ENCODE results near the gene STXBP1. TPM values are rescaled to one million over a fixed set of nuclear protein-coding genes. Genes with fewer than 3 reads are reported as not detected.
"Not testable (repeated sequence)": the region's sequence is repeated elsewhere in the genome, so short reads cannot be mapped to it uniquely, and the experiment has no call there.

Gene STXBP1
- polyA plus RNA-seq, 10 donors: 9.9 to 17.4 (median 14.2) TPM

- peak; percentile 39 to 75 (median 52) for DNase-seq
Measured at GRCh38 chr9:127608104-127608966, 3.7 kb upstream of the STXBP1 start.

GRCh38 chr9:127611603-127611898 is 526 bp upstream of the STXBP1 start:
- no peak for DNase-seq

GRCh38 chr9:127612939-127613582 is 984 bp downstream of the STXBP1 start:
- peak; percentile 39 to 88 (median 71) for DNase-seq

GRCh38 chr9:127613583-127613954 is 1.5 kb downstream of the STXBP1 start:
- no peak for DNase-seq

GRCh38 chr9:127614961-127615360 is 2.9 kb downstream of the STXBP1 start:
- no peak for DNase-seq

- DNase-seq: not testable (repeated sequence)
Measured at GRCh38 chr9:127621339-127621970, 9.4 kb downstream of the STXBP1 start.

GRCh38 chr9:127626752-127627493 is 14.8 kb downstream of the STXBP1 start:
- DNase-seq: no peak

- no peak for DNase-seq
Measured at GRCh38 chr9:127627494-127627855, 15.4 kb downstream of the STXBP1 start.

- DNase-seq: peak in 1 of 3 donors; percentile 43
Measured at GRCh38 chr9:127628758-127629467, 16.8 kb downstream of the STXBP1 start.

GRCh38 chr9:127629468-127630081 is 17.5 kb downstream of the STXBP1 start:
- no peak for DNase-seq

GRCh38 chr9:127633216-127633862 is 21.3 kb downstream of the STXBP1 start:
- DNase-seq: no peak

- DNase-seq: no peak
Measured at GRCh38 chr9:127634021-127634420, 21.9 kb downstream of the STXBP1 start.

GRCh38 chr9:127634698-127635097 is 22.6 kb downstream of the STXBP1 start:
- DNase-seq: no peak

GRCh38 chr9:127635201-127635735 is 23.2 kb downstream of the STXBP1 start:
- no peak for DNase-seq

GRCh38 chr9:127637322-127637847 is 25.3 kb downstream of the STXBP1 start:
- DNase-seq: peak; percentile 56 to 79 (median 57)

- DNase-seq: no peak
Measured at GRCh38 chr9:127640908-127641545, 28.9 kb downstream of the STXBP1 start.

GRCh38 chr9:127642082-127642740 is 30.1 kb downstream of the STXBP1 start:
- DNase-seq: no peak

- no peak for DNase-seq
Measured at GRCh38 chr9:127644146-127644827, 32.2 kb downstream of the STXBP1 start.

Data from muscle of back (tissue), 11 donors.